Femur (tissue), 1 donor: ENCODE data around the gene DDX28.

Experiments used
- DNase-seq: peaks from one replicate; pipeline ENCODE4 v3.0.0-alpha.2; 2017

DDX28 gene

GRCh38 chr16:68022728-68023537, at the start of gene DDX28, which contains the start of gene DUS2:
DDX28 (minus strand) TSS chr16:68023232; CDS start chr16:68023202, 30 bp downstream.
DUS2 (plus strand) TSS chr16:68023284; CDS start chr16:68038024, 14,740 bp downstream.
- DNase-seq: peak; percentile 96

GRCh38 chr16:68072038-68072695, 49.1 kb upstream of the DDX28 start:
- DNase-seq: peak; percentile 50

- DNase-seq: no peak
These were observed 48.5 kb upstream of the DDX28 start for GRCh38 chr16:68071518-68071901.

- no peak for DNase-seq
These were observed 47.9 kb upstream of the DDX28 start for GRCh38 chr16:68070806-68071517.

GRCh38 chr16:68070249-68070730, 47.3 kb upstream of the DDX28 start:
- DNase-seq: no peak

GRCh38 chr16:68069511-68070248, 46.6 kb upstream of the DDX28 start:
- DNase-seq: peak; percentile 80

GRCh38 chr16:68068926-68069325, 45.9 kb upstream of the DDX28 start:
- DNase-seq: no peak

- no peak for DNase-seq
These were observed 43.7 kb upstream of the DDX28 start for GRCh38 chr16:68066763-68067162.

GRCh38 chr16:68065716-68066305, 42.8 kb upstream of the DDX28 start:
- DNase-seq: no peak

- peak; percentile 71 for DNase-seq
These were observed 41.8 kb upstream of the DDX28 start for GRCh38 chr16:68064791-68065365.

- no peak for DNase-seq
These were observed 39.9 kb upstream of the DDX28 start for GRCh38 chr16:68062910-68063393.

- no peak for DNase-seq
These were observed 38.4 kb upstream of the DDX28 start for GRCh38 chr16:68061396-68061795.

GRCh38 chr16:68059804-68060203, 36.8 kb upstream of the DDX28 start:
- DNase-seq: no peak

- no peak for DNase-seq
These were observed 32.4 kb upstream of the DDX28 start for GRCh38 chr16:68055395-68055794.

GRCh38 chr16:68049449-68049848, 26.4 kb upstream of the DDX28 start:
- no peak for DNase-seq

GRCh38 chr16:68047987-68048386, 25.0 kb upstream of the DDX28 start:
- no peak for DNase-seq

- DNase-seq: no peak
These were observed 23.1 kb upstream of the DDX28 start for GRCh38 chr16:68046106-68046505.

GRCh38 chr16:68041783-68042182, 18.8 kb upstream of the DDX28 start:
- DNase-seq: no peak

GRCh38 chr16:68040506-68041288, 17.7 kb upstream of the DDX28 start:
- peak; percentile 82 for DNase-seq

GRCh38 chr16:68037841-68038597, 15.0 kb upstream of the DDX28 start:
- DNase-seq: no peak
